Measurements from ENCODE around the gene LETM1. TPM values are rescaled to one million over a fixed set of nuclear protein-coding genes. Genes with fewer than 3 reads are reported as not detected.
A peak's percentile ranks its signal among the peaks of the same experiment; 100 is the strongest.

The LETM1 gene
- total RNA-seq, 2 donors from 2014 or later, result 64.5 to 129 TPM

GRCh38 chr4:1887052-1887451 is 31.1 kb upstream of the LETM1 start:
- DNase-seq (ENCODE audit: low spot score) (no peak), ATAC-seq (no peak)
- Mint-ChIP-seq H3K4me3 (no peak overlapping the region), H3K36me3 (no peaks in the 10 kb centered on the region), H3K27ac (no peak overlapping the region), H3K9me3 (no peaks in the 10 kb centered on the region), H3K27me3 (no peaks in the 10 kb centered on the region), H3K4me1 (ENCODE audit: low read depth in 2 of 2) (peaks cover 18 to 21% of the 10 kb centered on the region in 2 donors)

- H3K4me3 Mint-ChIP-seq, result no peak overlapping the region
- H3K4me1 Mint-ChIP-seq (ENCODE audit: low read depth in 2 of 2), result peaks cover 26 to 28% of the 10 kb centered on the region in 2 donors
- no peak for DNase-seq (ENCODE audit: low spot score)
- no peaks in the 10 kb centered on the region for H3K36me3 Mint-ChIP-seq
- no peaks in the 10 kb centered on the region for H3K9me3 Mint-ChIP-seq
- no peaks in the 10 kb centered on the region for H3K27me3 Mint-ChIP-seq
- H3K27ac Mint-ChIP-seq, result no peak overlapping the region
- no peak for ATAC-seq
These were observed 29.5 kb upstream of the LETM1 start for GRCh38 chr4:1885414-1885813.

- ATAC-seq (no peak), DNase-seq (ENCODE audit: low spot score) (no peak)
- H3K4me3 Mint-ChIP-seq, result no peak overlapping the region
- H3K9me3 Mint-ChIP-seq, result no peaks in the 10 kb centered on the region
- H3K4me1 Mint-ChIP-seq (ENCODE audit: low read depth in 2 of 2), result peaks cover 34 to 44% of the 10 kb centered on the region in 2 donors
- H3K27ac Mint-ChIP-seq, result no peak overlapping the region
- H3K27me3 Mint-ChIP-seq, result no peaks in the 10 kb centered on the region
- no peaks in the 10 kb centered on the region for H3K36me3 Mint-ChIP-seq
These were observed 27.6 kb upstream of the LETM1 start for GRCh38 chr4:1883583-1883982.

GRCh38 chr4:1882850-1883271 is 26.9 kb upstream of the LETM1 start:
- Mint-ChIP-seq H3K9me3 (no peaks in the 10 kb centered on the region), H3K36me3 (no peaks in the 10 kb centered on the region), H3K27me3 (no peaks in the 10 kb centered on the region), H3K4me3 (no peak overlapping the region), H3K4me1 (ENCODE audit: low read depth in 2 of 2) (peaks cover 35 to 45% of the 10 kb centered on the region in 2 donors), H3K27ac (peak overlapping the region in 1 of 2 donors; percentile 40)
- DNase-seq (ENCODE audit: low spot score), result no peak
- no peak for ATAC-seq

- H3K27me3 Mint-ChIP-seq, result no peaks in the 10 kb centered on the region
- no peak overlapping the region for H3K4me3 Mint-ChIP-seq
- H3K36me3 Mint-ChIP-seq, result no peaks in the 10 kb centered on the region
- no peak for ATAC-seq
- no peak overlapping the region for H3K27ac Mint-ChIP-seq
- no peaks in the 10 kb centered on the region for H3K9me3 Mint-ChIP-seq
- no peak for DNase-seq (ENCODE audit: low spot score)
- peaks cover 33 to 47% of the 10 kb centered on the region in 2 donors for H3K4me1 Mint-ChIP-seq (ENCODE audit: low read depth in 2 of 2)
These were observed 24.4 kb upstream of the LETM1 start for GRCh38 chr4:1880332-1880731.

- peak in 1 of 2 donors; percentile 33 for ATAC-seq
- Mint-ChIP-seq H3K9me3 (no peaks in the 10 kb centered on the region), H3K4me3 (no peak overlapping the region), H3K27ac (peak overlapping the region in 1 of 2 donors; percentile 17), H3K4me1 (ENCODE audit: low read depth in 2 of 2) (peaks cover 35 to 50% of the 10 kb centered on the region in 2 donors), H3K36me3 (no peaks in the 10 kb centered on the region), H3K27me3 (no peaks in the 10 kb centered on the region)
- DNase-seq (ENCODE audit: low spot score), result no peak
These were observed 23.5 kb upstream of the LETM1 start for GRCh38 chr4:1879485-1879884.

- ATAC-seq, result no peak
- peak overlapping the region; percentile 56 for H3K4me3 Mint-ChIP-seq
- peaks cover 9% of the 10 kb centered on the region for H3K36me3 Mint-ChIP-seq
- H3K4me1 Mint-ChIP-seq (ENCODE audit: low read depth in 2 of 2), result peaks cover 36 to 49% of the 10 kb centered on the region in 2 donors
- H3K9me3 Mint-ChIP-seq, result no peaks in the 10 kb centered on the region
- no peaks in the 10 kb centered on the region for H3K27me3 Mint-ChIP-seq
- H3K27ac Mint-ChIP-seq, result peak overlapping the region; percentile 73 to 93
- DNase-seq (ENCODE audit: low spot score), result no peak
These were observed 18.2 kb upstream of the LETM1 start for GRCh38 chr4:1874201-1874600.

- peak overlapping the region; percentile 95 for H3K4me3 Mint-ChIP-seq
- no peaks in the 10 kb centered on the region for H3K9me3 Mint-ChIP-seq
- ATAC-seq (no peak), DNase-seq (ENCODE audit: low spot score) (no peak)
- H3K27ac Mint-ChIP-seq, result peak overlapping the region; percentile 73 to 93
- no peaks in the 10 kb centered on the region for H3K27me3 Mint-ChIP-seq
- H3K4me1 Mint-ChIP-seq (ENCODE audit: low read depth in 2 of 2), result peaks cover 34 to 47% of the 10 kb centered on the region in 2 donors
- peaks cover 9% of the 10 kb centered on the region for H3K36me3 Mint-ChIP-seq
These were observed 17.8 kb upstream of the LETM1 start for GRCh38 chr4:1873776-1874175.

- peaks cover 9% of the 10 kb centered on the region for H3K36me3 Mint-ChIP-seq
- H3K4me1 Mint-ChIP-seq (ENCODE audit: low read depth in 2 of 2), result peaks cover 30 to 42% of the 10 kb centered on the region in 2 donors
- H3K27ac Mint-ChIP-seq, result peak overlapping the region; percentile 90 to 93
- H3K4me3 Mint-ChIP-seq, result peak overlapping the region; percentile 95
- H3K9me3 Mint-ChIP-seq, result no peaks in the 10 kb centered on the region
- no peaks in the 10 kb centered on the region for H3K27me3 Mint-ChIP-seq
- ATAC-seq, result no peak
- DNase-seq (ENCODE audit: low spot score), result no peak
These were observed 17.3 kb upstream of the LETM1 start for GRCh38 chr4:1873291-1873690.

- no peaks in the 10 kb centered on the region for H3K27me3 Mint-ChIP-seq
- ATAC-seq (peak in 1 of 2 donors; percentile 19), DNase-seq (ENCODE audit: low spot score) (no peak)
- peak overlapping the region; percentile 90 to 93 for H3K27ac Mint-ChIP-seq
- peak overlapping the region; percentile 95 for H3K4me3 Mint-ChIP-seq
- H3K4me1 Mint-ChIP-seq (ENCODE audit: low read depth in 2 of 2), result peaks cover 30 to 42% of the 10 kb centered on the region in 2 donors
- no peaks in the 10 kb centered on the region for H3K9me3 Mint-ChIP-seq
- H3K36me3 Mint-ChIP-seq, result peaks cover 9% of the 10 kb centered on the region
These were observed 16.9 kb upstream of the LETM1 start for GRCh38 chr4:1872870-1873269.

- H3K4me3 Mint-ChIP-seq, result no peak overlapping the region
- H3K9me3 Mint-ChIP-seq, result no peaks in the 10 kb centered on the region
- ATAC-seq (peak; percentile 0 to 2), DNase-seq (ENCODE audit: low spot score) (no peak)
- peaks cover 9% of the 10 kb centered on the region for H3K36me3 Mint-ChIP-seq
- H3K4me1 Mint-ChIP-seq (ENCODE audit: low read depth in 2 of 2), result peaks cover 22 to 32% of the 10 kb centered on the region in 2 donors
- no peak overlapping the region for H3K27ac Mint-ChIP-seq
- no peaks in the 10 kb centered on the region for H3K27me3 Mint-ChIP-seq
These were observed 15.6 kb upstream of the LETM1 start for GRCh38 chr4:1871471-1872021.

GRCh38 chr4:1870578-1871443 is 14.9 kb upstream of the LETM1 start, which contains the start of gene NSD2:
Gene NSD2 (plus strand): TSS chr4:1871393. CDS start chr4:1900655, 29,262 bp downstream.
- Mint-ChIP-seq H3K4me3 (peak within 1 kb of the TSS; percentile 95), H3K27ac (peak within 1 kb of the TSS; percentile 93), H3K4me1 (ENCODE audit: low read depth in 2 of 2) (peaks cover 22 to 32% of the 10 kb centered on the region in 2 donors), H3K36me3 (peaks cover 9% of the 10 kb centered on the region), H3K9me3 (no peaks in the 10 kb centered on the region), H3K27me3 (no peaks in the 10 kb centered on the region)
- ATAC-seq (peak; percentile 84 to 88), DNase-seq (ENCODE audit: low spot score) (peak; percentile 92)

GRCh38 chr4:1870328-1870577 is 14.3 kb upstream of the LETM1 start:
- H3K4me3 Mint-ChIP-seq, result peak overlapping the region; percentile 87
- peaks cover 22 to 32% of the 10 kb centered on the region in 2 donors for H3K4me1 Mint-ChIP-seq (ENCODE audit: low read depth in 2 of 2)
- peak; percentile 73 to 84 for ATAC-seq
- H3K36me3 Mint-ChIP-seq, result peaks cover 9% of the 10 kb centered on the region
- no peaks in the 10 kb centered on the region for H3K27me3 Mint-ChIP-seq
- peak overlapping the region; percentile 91 to 93 for H3K27ac Mint-ChIP-seq
- DNase-seq (ENCODE audit: low spot score), result peak; percentile 92
- H3K9me3 Mint-ChIP-seq, result no peaks in the 10 kb centered on the region

Measured in natural killer cell treated with Interleukin-12 subunit alpha and Interleukin-12 subunit beta and Interleukin-15 and Interleukin-18, amount 100 ng/mL, for 72 hours (primary cell).